Muscle of arm (tissue), 12 donors: ENCODE data around the gene IDS. TPM values are rescaled to one million over a fixed set of nuclear protein-coding genes. Genes with fewer than 3 reads are reported as not detected.
"Not testable (repeated sequence)": the region's sequence is repeated elsewhere in the genome, so short reads cannot be mapped to it uniquely, and the experiment has no call there.

Experiments
- DNase-seq: peaks from one replicate; pipeline ENCODE4 v3.0.0-alpha.2; 2013
- polyA plus RNA-seq, 12 donors: library from polyadenylated mRNA; unstranded; fragments of 120-200 nt; gene quantifications; one replicate each; pipeline ENCODE4 v1.2.1, GENCODE V29; 2013; ENCODE audit not compliant: insufficient read length in 12 of 12

The IDS gene
- polyA plus RNA-seq, 12 donors: 23.0 to 54.2 (median 27.9) TPM

GRCh38 chrX:149532868-149533267 is 27.8 kb upstream of the IDS start:
- not testable (repeated sequence) for DNase-seq

GRCh38 chrX:149531599-149531998 is 26.5 kb upstream of the IDS start:
- no peak for DNase-seq

- DNase-seq: no peak
Observed at GRCh38 chrX:149528381-149528780, 23.3 kb upstream of the IDS start.

- no peak for DNase-seq
Observed at GRCh38 chrX:149527705-149528104, 22.6 kb upstream of the IDS start.

GRCh38 chrX:149526318-149527033 is 21.4 kb upstream of the IDS start:
- DNase-seq: not testable (repeated sequence)

- DNase-seq: not testable (repeated sequence)
Observed at GRCh38 chrX:149525903-149526302, 20.8 kb upstream of the IDS start.

GRCh38 chrX:149525389-149525788 is 20.3 kb upstream of the IDS start:
- not testable (repeated sequence) for DNase-seq

- DNase-seq: no peak
Observed at GRCh38 chrX:149522916-149523315, 17.8 kb upstream of the IDS start.

GRCh38 chrX:149521438-149521837 is 16.3 kb upstream of the IDS start:
- no peak for DNase-seq

GRCh38 chrX:149520636-149521277 is 15.7 kb upstream of the IDS start:
- not testable (repeated sequence) for DNase-seq

GRCh38 chrX:149518236-149518635 is 13.1 kb upstream of the IDS start:
- DNase-seq: no peak

GRCh38 chrX:149517308-149517707 is 12.2 kb upstream of the IDS start:
- DNase-seq: no peak

GRCh38 chrX:149516604-149517003 is 11.5 kb upstream of the IDS start:
- DNase-seq: no peak

GRCh38 chrX:149515954-149516602 is 11.0 kb upstream of the IDS start:
- DNase-seq: no peak

- DNase-seq: no peak
Observed at GRCh38 chrX:149513825-149514428, 8.8 kb upstream of the IDS start.

- DNase-seq: peak; percentile 22
Observed at GRCh38 chrX:149512225-149512885, 7.2 kb upstream of the IDS start.

GRCh38 chrX:149511081-149511480 is 6.0 kb upstream of the IDS start:
- DNase-seq: no peak

GRCh38 chrX:149510386-149510785 is 5.3 kb upstream of the IDS start:
- no peak for DNase-seq

- no peak for DNase-seq
Observed at GRCh38 chrX:149508467-149508866, 3.4 kb upstream of the IDS start.

GRCh38 chrX:149506349-149506748 is 1.2 kb upstream of the IDS start:
- no peak for DNase-seq

GRCh38 chrX:149505671-149506070 is 565 bp upstream of the IDS start:
- DNase-seq: no peak
